NCI-H1417 treated with DMSO at 0.1 percent for 48 hours (cell line): ENCODE measurements around the gene ZDHHC17.
"Not testable (repeated sequence)": the region's sequence is repeated elsewhere in the genome, so short reads cannot be mapped to it uniquely, and the experiment has no call there.

Experiments
- DNase-seq: peaks from one replicate; lab custom pipeline; 2025; lab: John Stamatoyannopoulos, UW

The ZDHHC17 gene

GRCh38 chr12:76768576-76768975 lies 4.7 kb downstream of the ZDHHC17 start:
- DNase-seq: no peak

GRCh38 chr12:76777765-76778216 lies 13.9 kb downstream of the ZDHHC17 start:
- no peak for DNase-seq

- no peak for DNase-seq
Observed at GRCh38 chr12:76778364-76778763, 14.4 kb downstream of the ZDHHC17 start.

- not testable (repeated sequence) for DNase-seq
Observed at GRCh38 chr12:76779310-76779709, 15.4 kb downstream of the ZDHHC17 start.

GRCh38 chr12:76781321-76781720 lies 17.4 kb downstream of the ZDHHC17 start:
- DNase-seq: no peak

- no peak for DNase-seq
Observed at GRCh38 chr12:76782526-76782925, 18.6 kb downstream of the ZDHHC17 start.

- no peak for DNase-seq
Observed at GRCh38 chr12:76784600-76785051, 20.7 kb downstream of the ZDHHC17 start.

- DNase-seq: no peak
Observed at GRCh38 chr12:76785407-76785806, 21.5 kb downstream of the ZDHHC17 start.

GRCh38 chr12:76786986-76787385 lies 23.1 kb downstream of the ZDHHC17 start:
- no peak for DNase-seq

- DNase-seq: no peak
Observed at GRCh38 chr12:76787689-76788088, 23.8 kb downstream of the ZDHHC17 start.

GRCh38 chr12:76789335-76790050 lies 25.6 kb downstream of the ZDHHC17 start:
- DNase-seq: no peak

GRCh38 chr12:76790564-76791552 lies 26.9 kb downstream of the ZDHHC17 start:
- peak; percentile 25 for DNase-seq

- no peak for DNase-seq
Observed at GRCh38 chr12:76792828-76793227, 28.9 kb downstream of the ZDHHC17 start.

GRCh38 chr12:76798864-76799263 lies 34.9 kb downstream of the ZDHHC17 start:
- no peak for DNase-seq

- DNase-seq: no peak
Observed at GRCh38 chr12:76799362-76799761, 35.4 kb downstream of the ZDHHC17 start.

- no peak for DNase-seq
Observed at GRCh38 chr12:76802060-76802459, 38.1 kb downstream of the ZDHHC17 start.

GRCh38 chr12:76804435-76804976 lies 40.6 kb downstream of the ZDHHC17 start:
- DNase-seq: no peak

- DNase-seq: no peak
Observed at GRCh38 chr12:76810671-76811419, 46.9 kb downstream of the ZDHHC17 start.

GRCh38 chr12:76811976-76812375 lies 48.1 kb downstream of the ZDHHC17 start:
- no peak for DNase-seq

- no peak for DNase-seq
Observed at GRCh38 chr12:76813265-76813664, 49.4 kb downstream of the ZDHHC17 start.

GRCh38 chr12:76813972-76814371 lies 50.1 kb downstream of the ZDHHC17 start:
- DNase-seq: no peak
